Measurements from ENCODE around the gene C11orf65. TPM values are rescaled to one million over a fixed set of nuclear protein-coding genes. Genes with fewer than 3 reads are reported as not detected.

Gene C11orf65, protein sequence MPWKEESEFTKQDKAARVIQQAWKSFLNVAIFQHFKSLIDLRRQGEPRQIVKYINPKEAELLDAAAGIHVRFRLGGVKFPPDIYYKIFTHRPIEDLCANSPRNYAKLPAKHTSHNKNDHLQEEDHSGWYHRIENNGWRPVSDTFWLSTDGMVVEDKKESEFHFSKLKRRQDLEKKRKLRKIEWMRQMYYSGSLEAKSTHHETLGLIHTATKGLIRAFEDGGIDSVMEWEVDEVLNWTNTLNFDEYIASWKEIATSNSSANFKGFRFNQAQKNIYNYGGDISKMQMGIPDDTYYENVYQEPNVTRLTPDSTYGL
- 1 to 10 TPM; 1.4 to 1.9 TPM for total RNA-seq

DNA sequence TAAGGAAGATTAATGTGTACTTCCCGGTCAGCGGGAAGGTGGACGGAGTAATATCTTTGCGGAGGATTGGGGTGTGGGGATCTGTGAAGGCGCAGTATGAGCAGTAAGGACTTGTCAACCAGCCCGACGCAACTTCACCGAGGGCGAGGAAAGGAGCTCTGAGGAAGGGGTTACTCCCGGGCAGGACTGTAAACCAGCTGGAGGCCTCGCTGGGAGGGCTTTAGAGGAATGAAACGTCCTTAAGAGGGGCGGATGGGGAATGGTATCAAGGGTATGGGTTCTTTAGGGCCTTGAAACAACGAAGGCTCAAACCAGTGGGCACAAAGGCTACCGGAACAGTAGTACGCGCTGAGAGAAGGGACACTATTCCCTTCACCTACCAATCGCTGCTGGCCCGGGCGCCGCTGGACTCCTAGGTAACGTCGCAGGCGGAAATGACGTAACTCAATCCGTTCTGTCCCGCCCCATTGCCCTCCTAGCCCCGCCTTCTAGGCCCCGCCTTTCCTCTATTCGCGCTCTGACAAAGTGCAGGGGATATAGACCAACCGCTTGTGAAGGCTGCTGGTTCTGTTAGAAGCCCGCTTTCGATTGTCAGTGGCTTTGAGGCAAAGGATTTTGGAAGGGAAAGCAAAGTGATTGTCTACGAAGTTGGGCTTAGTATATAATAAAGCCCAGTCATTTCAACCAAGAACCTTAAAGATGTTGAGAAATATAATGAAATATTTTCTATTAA is at the start of gene C11orf65:
C11orf65 (minus strand) TSS at position 439 of the 733 bp plus-strand sequence. CDS start 5,970 bp downstream, outside the sequence.
- peaks cover 2% of the 10 kb centered on the region for H3K4me1 Mint-ChIP-seq
- H3K27ac Mint-ChIP-seq = peak within 1 kb of the TSS; percentile 100
- H3K4me3 Mint-ChIP-seq = peak within 1 kb of the TSS; percentile 99
- no peaks in the 10 kb centered on the region for H3K9me3 Mint-ChIP-seq
- H3K27me3 Mint-ChIP-seq = no peaks in the 10 kb centered on the region
- DNase-seq = peak; percentile 94
- peaks cover 8% of the 10 kb centered on the region for H3K36me3 Mint-ChIP-seq

DNA sequence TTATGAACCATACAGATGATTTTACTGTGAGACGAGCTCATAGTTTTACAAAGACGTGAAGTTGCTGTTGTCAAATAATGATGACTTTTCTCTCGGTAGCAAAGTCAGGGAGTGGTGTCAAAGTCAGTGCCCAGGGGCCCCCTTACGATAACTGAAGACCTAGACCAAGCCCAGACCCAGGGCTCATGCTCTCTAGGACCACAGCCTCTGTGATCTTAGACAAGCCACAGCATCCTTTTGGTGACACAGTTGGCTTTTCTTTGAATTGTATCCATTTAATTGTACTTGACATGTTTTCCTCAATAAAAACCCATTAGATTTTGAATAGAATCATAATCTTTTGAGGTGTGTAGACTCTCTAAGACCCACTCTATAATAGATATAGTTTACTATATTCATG is 48.8 kb upstream of the C11orf65 start:
- H3K4me3 Mint-ChIP-seq = no peak overlapping the region
- no peaks in the 10 kb centered on the region for H3K4me1 Mint-ChIP-seq
- H3K9me3 Mint-ChIP-seq = no peaks in the 10 kb centered on the region
- DNase-seq = no peak
- no peaks in the 10 kb centered on the region for H3K27me3 Mint-ChIP-seq
- H3K27ac Mint-ChIP-seq = no peak overlapping the region
- H3K36me3 Mint-ChIP-seq = peaks cover 12% of the 10 kb centered on the region

DNA sequence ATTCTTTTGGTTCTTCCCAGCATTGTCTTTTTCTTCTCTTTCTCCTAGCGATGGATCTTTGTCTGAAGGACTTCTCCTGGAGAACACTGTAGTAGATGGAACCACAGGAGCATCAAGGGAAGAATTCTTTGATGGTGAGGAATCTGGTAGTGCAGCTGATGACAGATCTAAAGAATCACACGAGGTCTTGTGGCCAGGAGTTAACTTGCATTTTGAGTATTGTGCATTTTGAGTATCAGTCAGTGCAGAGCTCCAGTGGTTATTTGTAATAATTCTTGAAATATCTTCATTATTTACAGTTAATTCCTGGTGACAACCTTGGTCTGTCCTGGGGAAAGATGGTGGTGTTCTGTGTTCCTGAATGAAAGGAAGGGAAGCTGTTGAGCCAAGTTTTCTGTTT is 45.4 kb upstream of the C11orf65 start:
- Mint-ChIP-seq H3K4me3 (no peak overlapping the region), H3K9me3 (no peaks in the 10 kb centered on the region), H3K36me3 (peaks cover 12% of the 10 kb centered on the region), H3K27me3 (no peaks in the 10 kb centered on the region), H3K4me1 (no peaks in the 10 kb centered on the region), H3K27ac (no peak overlapping the region)
- DNase-seq = no peak

DNA sequence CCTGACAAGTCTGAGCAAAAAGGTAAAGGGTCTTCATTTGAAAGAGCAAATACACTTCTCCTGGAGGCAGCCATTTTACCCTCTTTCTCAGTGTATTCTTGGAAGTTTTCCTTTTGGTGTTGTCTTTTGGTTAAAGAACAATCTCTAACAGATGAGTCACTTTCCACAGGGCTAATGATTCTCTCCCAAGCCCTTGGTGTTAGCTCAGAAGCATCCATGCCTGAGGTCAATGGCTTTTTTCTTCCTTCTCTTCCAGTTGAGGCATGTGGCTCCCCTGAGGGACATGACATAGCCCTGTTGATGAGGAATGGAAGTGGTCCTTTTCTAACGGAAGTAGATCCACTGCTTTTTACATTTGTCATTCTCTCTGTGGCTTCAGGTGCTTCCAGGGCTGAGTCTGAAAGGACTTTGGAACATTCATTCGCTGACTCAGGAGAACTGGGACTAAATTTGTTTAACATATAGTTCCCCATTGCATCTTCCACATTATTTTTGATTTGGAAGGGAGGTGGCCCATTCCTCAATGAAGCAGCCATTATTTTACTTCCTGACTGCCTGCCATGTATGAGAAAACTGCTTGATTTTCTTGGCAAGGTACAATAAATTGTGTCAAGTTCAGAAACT is 44.6 kb upstream of the C11orf65 start:
- Mint-ChIP-seq H3K4me1 (no peaks in the 10 kb centered on the region), H3K4me3 (no peak overlapping the region), H3K9me3 (no peaks in the 10 kb centered on the region), H3K36me3 (peaks cover 12% of the 10 kb centered on the region), H3K27ac (no peak overlapping the region), H3K27me3 (no peaks in the 10 kb centered on the region)
- DNase-seq = no peak

DNA sequence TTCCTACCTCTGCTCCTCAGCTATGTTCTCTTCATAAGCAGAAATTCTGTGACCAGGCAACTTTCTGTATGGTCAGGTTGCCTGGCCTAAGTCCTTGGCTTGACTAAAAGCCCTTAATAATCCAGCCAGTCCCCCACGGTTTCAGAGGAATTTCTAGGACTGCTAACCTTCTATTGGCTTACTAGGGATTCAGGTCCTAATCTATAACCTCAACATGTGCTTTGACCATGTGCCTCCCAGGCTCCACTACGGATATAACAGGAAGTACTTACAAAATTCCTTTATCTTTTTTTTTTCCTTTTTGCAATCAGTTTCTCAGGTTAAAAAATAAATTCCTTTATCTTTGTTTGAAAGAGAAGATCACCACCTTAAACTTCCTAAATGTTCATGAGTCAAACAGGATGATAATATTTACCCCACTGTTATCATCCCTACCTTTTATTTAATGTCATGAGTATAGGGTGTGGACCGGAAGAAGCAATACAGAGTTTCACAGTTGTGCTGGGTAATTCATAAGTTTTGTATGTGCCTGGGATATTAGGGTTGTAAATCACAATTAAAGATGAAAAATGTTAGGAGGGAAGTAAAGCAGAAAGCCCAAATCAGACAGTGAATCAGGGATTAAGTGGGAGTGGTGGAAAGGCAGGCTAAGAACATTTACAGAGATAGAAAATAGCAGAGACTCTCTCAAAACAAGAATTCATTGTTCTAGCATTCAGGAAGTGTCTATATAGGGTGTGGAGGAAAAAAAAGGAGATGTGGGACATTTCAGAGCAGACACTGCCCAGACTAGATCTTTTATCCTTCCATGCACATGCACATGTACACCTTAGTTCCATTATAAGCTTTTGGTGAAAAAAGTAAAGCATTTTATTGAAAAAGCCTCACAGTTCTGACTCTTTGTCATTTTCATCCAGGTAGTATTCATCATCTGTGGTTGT is 41.6 kb upstream of the C11orf65 start:
- H3K9me3 Mint-ChIP-seq = no peaks in the 10 kb centered on the region
- H3K4me1 Mint-ChIP-seq = no peaks in the 10 kb centered on the region
- no peaks in the 10 kb centered on the region for H3K27me3 Mint-ChIP-seq
- no peak overlapping the region for H3K27ac Mint-ChIP-seq
- H3K36me3 Mint-ChIP-seq = peaks cover 2% of the 10 kb centered on the region
- no peak for DNase-seq
- H3K4me3 Mint-ChIP-seq = no peak overlapping the region

DNA sequence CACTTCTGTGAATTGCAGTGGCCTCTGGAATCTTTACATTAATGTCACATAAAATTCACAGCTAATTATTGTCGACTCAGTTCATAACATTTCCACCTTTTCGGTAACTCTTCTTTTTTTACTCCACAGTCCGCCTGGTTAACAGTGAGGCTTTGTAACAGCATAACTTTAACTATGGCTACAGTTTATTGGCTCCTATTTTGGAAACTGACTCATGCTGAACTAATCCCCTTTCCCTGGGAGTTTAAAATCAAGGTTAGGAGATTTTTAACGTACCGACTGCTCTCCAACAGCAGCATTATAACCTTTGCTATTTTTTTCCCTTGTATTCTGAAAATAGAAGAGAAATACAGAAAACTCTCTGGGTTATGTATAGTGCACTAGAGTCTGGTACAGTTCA is 34.1 kb upstream of the C11orf65 start:
- Mint-ChIP-seq H3K9me3 (no peaks in the 10 kb centered on the region), H3K27ac (no peak overlapping the region), H3K27me3 (no peaks in the 10 kb centered on the region), H3K4me1 (peaks cover 15% of the 10 kb centered on the region), H3K4me3 (no peak overlapping the region), H3K36me3 (peaks cover 5% of the 10 kb centered on the region)
- DNase-seq = no peak

DNA sequence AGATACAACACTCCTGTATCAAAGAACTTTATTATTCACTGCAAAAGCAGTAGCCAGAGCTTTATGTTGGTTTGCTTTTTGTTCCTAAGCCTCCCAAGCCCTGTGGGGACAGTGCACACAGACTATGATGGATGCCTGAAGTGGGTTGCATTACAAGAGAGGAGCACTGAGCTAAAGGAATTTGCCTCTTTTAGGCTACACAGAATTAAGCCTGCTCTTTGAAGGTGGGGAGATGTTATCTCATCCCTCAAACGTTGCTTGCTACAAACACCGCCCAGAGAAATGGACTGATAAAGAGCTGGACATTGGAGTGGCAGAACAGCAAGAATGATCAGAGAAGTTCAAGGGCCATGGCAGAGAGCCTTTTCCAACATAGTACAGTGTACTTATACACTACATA is 33.4 kb upstream of the C11orf65 start:
- no peak overlapping the region for H3K4me3 Mint-ChIP-seq
- no peaks in the 10 kb centered on the region for H3K27me3 Mint-ChIP-seq
- no peaks in the 10 kb centered on the region for H3K9me3 Mint-ChIP-seq
- no peak overlapping the region for H3K27ac Mint-ChIP-seq
- H3K36me3 Mint-ChIP-seq = peaks cover 8% of the 10 kb centered on the region
- DNase-seq = no peak
- H3K4me1 Mint-ChIP-seq = peaks cover 20% of the 10 kb centered on the region

DNA sequence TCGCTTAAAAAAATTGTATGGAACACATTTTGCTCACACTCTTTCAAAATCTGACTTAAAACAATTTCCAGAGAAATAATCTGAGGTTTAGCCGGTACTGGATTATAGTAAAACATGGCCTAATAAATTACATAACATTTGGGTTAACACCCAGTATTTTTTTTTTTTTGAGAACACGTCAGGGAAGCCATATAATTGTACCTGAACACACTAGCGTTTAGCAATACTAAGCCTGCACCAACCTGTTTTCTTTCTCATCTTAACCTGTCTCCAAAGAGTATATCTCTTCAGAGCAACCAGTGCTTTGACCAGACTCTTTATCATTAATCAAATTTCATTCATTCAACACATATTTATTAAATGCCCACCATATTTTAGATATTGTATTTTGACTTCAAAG is 32.8 kb upstream of the C11orf65 start:
- no peaks in the 10 kb centered on the region for H3K9me3 Mint-ChIP-seq
- H3K4me1 Mint-ChIP-seq = peaks cover 20% of the 10 kb centered on the region
- no peaks in the 10 kb centered on the region for H3K27me3 Mint-ChIP-seq
- no peak overlapping the region for H3K27ac Mint-ChIP-seq
- H3K4me3 Mint-ChIP-seq = no peak overlapping the region
- H3K36me3 Mint-ChIP-seq = peaks cover 10% of the 10 kb centered on the region
- DNase-seq = no peak

DNA sequence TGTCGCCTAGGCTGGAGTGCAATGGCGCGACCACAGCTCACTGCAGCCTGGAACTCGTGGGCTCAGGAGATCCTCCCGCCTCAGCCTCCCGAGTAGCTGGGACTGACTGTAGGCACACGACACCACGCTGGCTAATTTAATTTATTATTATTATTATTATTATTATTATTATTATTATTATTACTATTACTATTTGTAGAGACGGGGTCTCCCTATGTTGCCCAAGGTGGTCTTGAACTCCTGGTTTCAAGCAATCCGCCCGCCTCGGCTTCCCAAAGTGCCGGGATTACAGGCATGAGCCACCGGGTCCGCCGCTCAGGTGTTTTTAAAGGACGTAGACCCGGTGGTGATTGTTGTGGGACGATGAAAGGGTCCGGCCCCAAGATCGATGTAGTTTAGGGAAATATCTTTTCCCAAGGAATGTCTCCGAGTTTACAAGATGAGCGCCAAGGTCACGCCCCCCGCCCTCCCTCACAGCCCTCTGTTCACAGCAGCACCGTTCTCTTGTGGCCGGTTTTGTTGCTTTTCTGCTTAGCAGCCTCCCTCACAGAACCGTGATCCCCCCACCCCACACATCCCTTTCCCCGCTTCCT is 31.6 kb upstream of the C11orf65 start:
- Mint-ChIP-seq H3K9me3 (no peaks in the 10 kb centered on the region), H3K4me3 (peak overlapping the region; percentile 89), H3K4me1 (peaks cover 23% of the 10 kb centered on the region), H3K27ac (peak overlapping the region; percentile 96), H3K27me3 (no peaks in the 10 kb centered on the region), H3K36me3 (peaks cover 18% of the 10 kb centered on the region)
- no peak for DNase-seq

DNA sequence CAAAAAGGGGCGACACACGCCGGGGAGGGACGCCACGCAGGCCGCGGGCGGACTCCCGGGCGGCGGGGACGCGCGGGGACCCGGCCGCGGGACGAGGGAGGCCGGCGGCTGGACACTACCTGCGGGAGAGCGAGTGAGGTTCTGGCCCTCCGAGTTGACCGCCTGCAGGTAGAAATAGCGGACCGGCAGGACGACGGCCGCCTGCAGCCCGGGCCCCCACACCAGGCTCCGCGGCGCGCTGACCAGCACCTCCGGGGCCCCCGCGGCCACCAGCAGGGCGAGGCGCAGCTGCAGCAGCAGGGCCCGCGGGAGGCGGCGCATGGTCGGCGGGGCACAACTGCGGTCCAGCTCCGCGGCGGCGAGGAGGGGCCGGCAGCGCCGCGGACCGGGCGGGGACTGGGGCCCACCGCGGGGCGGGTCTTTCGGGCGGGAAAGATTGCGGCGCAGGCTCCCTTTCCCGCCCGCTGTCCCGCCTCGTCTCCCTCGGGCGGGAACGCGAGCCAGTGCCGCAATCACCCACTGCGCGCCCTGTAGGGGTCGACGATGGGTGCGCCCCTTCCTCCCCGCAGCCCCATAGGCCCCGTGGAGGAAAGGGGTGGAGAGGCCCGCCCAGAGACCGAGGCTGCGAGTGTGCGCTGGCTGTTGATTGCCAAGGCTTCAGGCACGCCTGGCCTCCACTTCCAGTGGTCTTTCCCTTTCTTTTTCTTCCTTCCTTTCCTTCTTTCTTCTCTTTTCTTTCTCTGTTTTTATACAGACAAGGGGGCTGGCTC is 30.9 kb upstream of the C11orf65 start, which contains the start of gene POGLUT3:
POGLUT3 (minus strand) TSS at position 339 of the 770 bp plus-strand sequence; CDS start at position 321, 18 bp downstream.
- Mint-ChIP-seq H3K27ac (peak within 1 kb of the TSS; percentile 97), H3K4me3 (peak within 1 kb of the TSS; percentile 90), H3K36me3 (peaks cover 19% of the 10 kb centered on the region), H3K27me3 (no peaks in the 10 kb centered on the region), H3K9me3 (no peaks in the 10 kb centered on the region), H3K4me1 (peaks cover 23% of the 10 kb centered on the region)
- DNase-seq = peak; percentile 61

DNA sequence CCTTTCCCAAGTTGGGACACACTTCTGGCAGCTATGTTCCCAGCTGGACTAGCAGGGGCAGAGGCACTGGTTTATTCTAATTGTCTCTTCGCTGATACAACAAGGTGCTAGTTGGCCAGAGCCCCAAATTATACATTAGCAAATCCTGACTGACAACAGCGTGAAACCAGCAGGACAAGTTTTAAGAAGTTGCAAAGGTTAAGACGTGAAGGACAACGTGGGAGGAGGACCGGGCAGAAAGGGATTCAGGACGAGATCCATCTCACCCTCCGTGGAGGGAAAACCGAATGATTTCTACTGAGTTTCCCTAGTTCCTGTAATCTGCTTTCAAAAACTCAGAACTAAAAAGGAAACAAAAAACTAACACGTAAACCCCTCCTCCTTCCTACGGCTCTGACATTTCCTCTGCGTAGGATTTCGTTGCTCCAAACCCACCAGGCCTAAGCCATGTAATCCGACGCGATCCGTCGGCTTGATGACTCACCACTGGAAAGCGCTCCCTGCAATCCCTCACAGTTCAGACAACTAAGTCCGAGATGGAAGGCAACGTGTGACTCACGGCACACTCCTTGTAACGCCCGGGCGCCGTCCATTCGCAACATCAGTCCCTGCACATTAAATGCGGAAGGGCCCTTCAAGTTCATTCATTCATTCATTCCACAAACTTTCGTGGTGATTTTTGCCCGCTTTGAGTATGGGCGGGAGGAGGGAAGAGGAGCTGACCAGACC is 30.2 kb upstream of the C11orf65 start:
- Mint-ChIP-seq H3K27ac (peak overlapping the region; percentile 97), H3K4me3 (peak overlapping the region; percentile 90), H3K36me3 (peaks cover 19% of the 10 kb centered on the region)

DNA sequence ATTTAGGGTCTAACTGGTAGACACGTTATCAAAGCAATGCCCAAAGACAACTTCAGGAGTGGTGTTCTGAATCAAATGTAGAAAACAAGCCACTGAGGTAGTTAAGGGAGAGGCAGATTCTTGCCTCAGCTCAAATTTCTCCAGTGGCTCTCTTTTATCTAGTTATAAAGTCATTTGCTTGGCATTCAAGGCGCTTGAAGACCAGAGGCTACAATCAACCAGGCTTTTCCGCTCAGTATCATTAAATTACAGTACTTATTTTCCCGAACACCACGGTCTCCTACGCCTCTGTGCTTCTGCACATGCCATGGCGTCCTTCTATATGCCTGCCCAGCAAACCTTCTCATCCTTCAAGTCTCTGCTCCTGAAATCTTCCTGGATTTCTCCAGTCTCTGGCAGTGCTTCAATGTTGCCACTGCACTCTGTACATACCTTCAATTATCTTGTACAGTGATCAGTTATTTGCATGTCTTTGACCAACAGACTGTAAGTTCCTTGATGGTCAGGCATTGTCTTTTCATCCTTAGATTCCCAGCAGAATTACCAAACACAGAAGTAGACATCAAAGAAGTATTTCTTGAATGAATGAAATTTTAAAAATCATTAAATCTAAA is 29.4 kb upstream of the C11orf65 start:
- Mint-ChIP-seq H3K27ac (peak overlapping the region; percentile 97), H3K9me3 (no peaks in the 10 kb centered on the region), H3K4me1 (peaks cover 23% of the 10 kb centered on the region), H3K4me3 (peak overlapping the region; percentile 90), H3K36me3 (peaks cover 21% of the 10 kb centered on the region), H3K27me3 (no peaks in the 10 kb centered on the region)
- DNase-seq = no peak

More for the DNA sequence above, 30.2 kb upstream of the C11orf65 start:
- no peaks in the 10 kb centered on the region for H3K27me3 Mint-ChIP-seq
- peak; percentile 78 for DNase-seq
- peaks cover 23% of the 10 kb centered on the region for H3K4me1 Mint-ChIP-seq
- no peaks in the 10 kb centered on the region for H3K9me3 Mint-ChIP-seq

DNA sequence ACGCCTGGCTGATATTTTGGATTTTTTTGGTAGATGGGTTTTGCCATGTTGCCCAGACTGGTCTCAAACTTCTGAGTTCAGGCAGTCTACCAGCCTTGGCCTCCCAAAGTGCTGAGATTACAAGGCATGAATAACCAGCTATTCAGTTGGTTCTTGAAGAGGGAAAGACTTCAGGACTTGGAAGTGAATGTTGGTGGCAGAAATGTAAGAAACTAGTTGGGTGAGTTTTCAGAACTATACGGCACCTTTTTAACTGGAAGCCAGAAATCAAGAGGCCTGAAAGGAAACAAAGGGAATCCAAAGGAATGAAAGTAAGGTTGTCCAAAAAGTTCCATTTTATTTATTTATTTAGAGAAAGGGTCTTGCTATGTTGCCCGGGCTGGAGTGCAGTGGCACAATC is 28.0 kb upstream of the C11orf65 start:
- Mint-ChIP-seq H3K27me3 (no peaks in the 10 kb centered on the region), H3K36me3 (peaks cover 22% of the 10 kb centered on the region), H3K4me1 (peaks cover 23% of the 10 kb centered on the region), H3K4me3 (no peak overlapping the region), H3K27ac (no peak overlapping the region), H3K9me3 (no peaks in the 10 kb centered on the region)
- DNase-seq = no peak
